SK-N-SH (cell line): ENCODE measurements around the gene ARHGEF17. TPM values are rescaled to one million over a fixed set of nuclear protein-coding genes. Genes with fewer than 3 reads are reported as not detected.

Experiments used
- CTCF ChIA-PET: fragments of 300-600, 350-600 bp; formaldehyde crosslinking; extraction: SDS; loops from one replicate; lab custom pipeline; 2021; lab: Yijun Ruan, JAX
- POLR2A ChIA-PET: fragments of 350-600 bp; sonication (Branson Sonifier 250); formaldehyde crosslinking; extraction: SDS; loops from one replicate; lab custom pipeline; 2020; ENCODE audit warnings: antibody characterized with exemption, inconsistent platforms; lab: Yijun Ruan, JAX
- DNase-seq: peaks from one replicate; pipeline ENCODE4 v3.0.0; 2012
- H2AFZ ChIP-seq: fragments of 200-600 bp; sonication (generic); 2 replicates; pipeline ENCODE4 v1.8.1; 2016; ENCODE audit warnings: antibody characterized with exemption, mild to moderate bottlenecking, low read depth
- H3F3A ChIP-seq: fragments of 200-600 bp; sonication (generic); replicated peaks from 2 replicates; pipeline ENCODE3; 2016; ENCODE audit warnings: antibody characterized with exemption, mild to moderate bottlenecking; ENCODE audit not compliant: insufficient read depth
- H3K27ac ChIP-seq, 2 experiments: fragments of 200-500 bp in 1 of 2; fragments of 200-600 bp in 1 of 2; sonication (Bioruptor generic) in 1 of 2; sonication (generic), shearing (Covaris generic) in 1 of 2; 2 replicates each; pipeline versions ENCODE4 v1.5.1 to v1.6.1; 2014 to 2016; ENCODE audit warnings: low read depth in 2 of 2, inconsistent platforms in 1 of 2, low read length in 1 of 2, mild to moderate bottlenecking in 1 of 2, mixed read lengths in 1 of 2
- H3K27me3 ChIP-seq: fragments of 200-600 bp; sonication (generic), shearing (Covaris generic); 2 replicates; pipeline ENCODE4 v1.6.1; 2016; ENCODE audit warnings: mixed run types; ENCODE audit not compliant: insufficient read depth
- H3K36me3 ChIP-seq, 2 experiments: fragments of 200-500 bp in 1 of 2; fragments of 200-600 bp in 1 of 2; sonication (Bioruptor generic) in 1 of 2; sonication (generic) in 1 of 2; replicated peaks in 1 of 2; 2 replicates each; pipeline versions ENCODE3 to v1.5.1; 2014 to 2016; ENCODE audit warnings: low read length in 1 of 2, mild to moderate bottlenecking in 1 of 2; ENCODE audit not compliant: insufficient read depth in 2 of 2, control insufficient read depth in 1 of 2
- H3K4me1 ChIP-seq, 2 experiments: fragments of 200-500 bp in 1 of 2; fragments of 200-600 bp in 1 of 2; sonication (Bioruptor generic) in 1 of 2; sonication (generic), shearing (Covaris generic) in 1 of 2; 2 replicates each; pipeline versions ENCODE4 v1.5.1 to v1.6.1; 2014 to 2016; ENCODE audit warnings: low read depth in 1 of 2, low read length in 1 of 2, mixed run types in 1 of 2; ENCODE audit not compliant: insufficient read depth in 2 of 2, control insufficient read depth in 1 of 2
- H3K4me2 ChIP-seq: fragments of 200-600 bp; sonication (generic), shearing (Covaris generic); 2 replicates; pipeline ENCODE4 v1.6.1; 2017; ENCODE audit warnings: mixed run types
- H3K4me3 ChIP-seq, 2 experiments: fragments of 200-500 bp in 1 of 2; fragments of 200-600 bp in 1 of 2; sonication (Bioruptor generic) in 1 of 2; sonication (generic), shearing (Covaris generic) in 1 of 2; 2 replicates each; pipeline versions ENCODE4 v1.5.1 to v1.8.1; 2014 to 2016; ENCODE audit warnings: low read depth in 2 of 2, inconsistent platforms in 1 of 2, low read length in 1 of 2, mild to moderate bottlenecking in 1 of 2, mixed read lengths in 1 of 2, moderate library complexity in 1 of 2
- H3K79me2 ChIP-seq: fragments of 200-600 bp; sonication (generic); 2 replicates; pipeline ENCODE4 v1.8.1; 2017; ENCODE audit warnings: mild to moderate bottlenecking; ENCODE audit not compliant: insufficient read depth
- H3K9ac ChIP-seq: fragments of 200-600 bp; sonication (generic); 2 replicates; pipeline ENCODE4 v1.6.1; 2017; ENCODE audit warnings: mixed run types
- H3K9me2 ChIP-seq: fragments of 200-600 bp; sonication (generic); 2 replicates; pipeline ENCODE4 v1.6.1; 2017; ENCODE audit warnings: mixed run types
- H3K9me3 ChIP-seq: fragments of 200-600 bp; sonication (generic); 2 replicates; pipeline ENCODE4 v1.6.1; 2017; ENCODE audit warnings: mixed run types, mild to moderate bottlenecking, moderate library complexity
- H4K20me1 ChIP-seq: fragments of 200-600 bp; sonication (generic); 2 replicates; pipeline ENCODE4 v1.6.1; 2017; ENCODE audit warnings: mild to moderate bottlenecking, mixed run types; ENCODE audit not compliant: insufficient read depth
- EZH2phosphoT487 ChIP-seq: fragments of 200-600 bp; sonication (generic); IDR thresholded peaks from 2 replicates; pipeline ENCODE4 v1.6.1; 2017; ENCODE audit warnings: low read depth, mixed run types, mild to moderate bottlenecking, antibody characterized with exemption, moderate library complexity, borderline replicate concordance
- FOXM1 ChIP-seq: IDR thresholded peaks from 2 replicates; pipeline ENCODE4 v1.4.0; 2012; ENCODE audit warnings: low read depth, mild to moderate bottlenecking
- GABPA ChIP-seq: IDR thresholded peaks from 2 replicates; pipeline ENCODE4 v1.4.0; 2012; ENCODE audit warnings: low read depth, mild to moderate bottlenecking
- IRF3 ChIP-seq: fragments of 150-350 bp; IDR thresholded peaks from 2 replicates; pipeline ENCODE4 v1.6.1; 2016; ENCODE audit warnings: mild to moderate bottlenecking, low read depth, low read length
- JUND ChIP-seq: IDR thresholded peaks from 2 replicates; pipeline ENCODE4 v1.4.0; 2012
- MEF2A ChIP-seq: IDR thresholded peaks from 2 replicates; pipeline ENCODE4 v1.4.0; 2012; ENCODE audit warnings: low read depth, borderline replicate concordance
- NFIC ChIP-seq: IDR thresholded peaks from 2 replicates; pipeline ENCODE4 v1.4.0; 2012; ENCODE audit warnings: borderline replicate concordance
- PBX3 ChIP-seq: IDR thresholded peaks from 2 replicates; pipeline ENCODE4; 2012
- RCOR1 ChIP-seq: fragments of 150-350 bp; IDR thresholded peaks from 2 replicates; pipeline ENCODE4 v1.6.1; 2017; ENCODE audit warnings: antibody characterized with exemption, low read length
- RXRA ChIP-seq: IDR thresholded peaks from 2 replicates; pipeline ENCODE4 v1.4.0; 2012; ENCODE audit warnings: low read depth, mild to moderate bottlenecking, borderline replicate concordance
- SMC3 ChIP-seq: IDR thresholded peaks from 2 replicates; pipeline ENCODE4 v1.6.1; 2012; ENCODE audit warnings: low read depth, low read length, improper control_type of control experiment
- TCF12 ChIP-seq: IDR thresholded peaks from 2 replicates; pipeline ENCODE4 v1.4.0; 2012
- TEAD4 ChIP-seq: IDR thresholded peaks from 2 replicates; pipeline ENCODE4 v1.4.0; 2012; ENCODE audit warnings: mild to moderate bottlenecking, borderline replicate concordance; ENCODE audit not compliant: insufficient read depth
- USF1 ChIP-seq: IDR thresholded peaks from 2 replicates; pipeline ENCODE4 v1.4.0; 2012; ENCODE audit warnings: low read depth, borderline replicate concordance
- USF2 ChIP-seq: fragments of 150-350 bp; IDR thresholded peaks from 2 replicates; pipeline ENCODE4 v1.6.1; 2017; ENCODE audit warnings: antibody characterized with exemption, low read length, low read depth, borderline replicate concordance
- ZBTB33 ChIP-seq: IDR thresholded peaks from 2 replicates; pipeline ENCODE4 v1.4.0; 2012; ENCODE audit warnings: low read depth, borderline replicate concordance
- WGBS: methylation state at CpG from one replicate; pipeline ENCODE4 v1.1.6; 2017; ENCODE audit warnings: low lambda C conversion rate; 5-methylcytosine and 5-hydroxymethylcytosine counted together
- polyA plus RNA-seq, 3 experiments: library from polyadenylated mRNA; depleted of rRNA; stranded (reverse); fragments of >200 nt; gene quantifications; 2 replicates each; pipeline ENCODE4 v1.2.3, GENCODE V29; 2012

Gene ARHGEF17
- polyA plus RNA-seq, 1 of the 3 experiments (the other 2 are of a cell fraction) = 45.9 TPM

GRCh38 chr11:73287400-73288101 is 20.5 kb upstream of the ARHGEF17 start (continued):
- no peak for TF ChIP-seq IRF3
- TF ChIP-seq RCOR1 = no peak
- TF ChIP-seq USF2 = no peak

- ChIA-PET CTCF (interaction anchor here (0.6 to 14.8 kb wide), 43 partner anchors 7 to 563 kb away, joined by 3 to 283 read pairs (median 9); partner anchors contain the start of genes ARHGEF17, P2RY2 and P2RY6), POLR2A (interaction anchor here (1.0 to 1.7 kb wide), 2 partner anchors 14 to 43 kb away, joined by 4 to 8 read pairs; no protein-coding TSS in a partner anchor)
- Histone ChIP-seq H3K36me3 (no peaks in the 10 kb centered on the region), H3K27me3 (no peaks in the 10 kb centered on the region), H3K9ac (peak overlapping the region; percentile 64; the same call in 1 of the 2 replicates), H3K27ac (peak overlapping the region in 1 of 2 experiments; percentile 48; a peak in 2 of 4 replicates), H3K9me3 (no peaks in the 10 kb centered on the region), H2AFZ (peak overlapping the region; percentile 80; the same call in 1 of the 2 replicates), H3F3A (no peaks in the 10 kb centered on the region), H3K4me1 (peaks cover 9 to 33% of the 10 kb centered on the region in 2 experiments), H3K4me2 (0 out of 2 replicates have a peak overlapping the region, but pooled peaks have one; percentile 40), H3K79me2 (no peaks in the 10 kb centered on the region), H4K20me1 (no peaks in the 10 kb centered on the region), H3K4me3 (no peak overlapping the region), H3K9me2 (no peaks in the 10 kb centered on the region)
- DNase-seq = no peak
- 87% methylated on average over 3 of the region's 5 CpGs for WGBS
- TF ChIP-seq MEF2A (no peak), JUND (no peak), IRF3 (no peak), EZH2phosphoT487 (no peak), FOXM1 (no peak), SMC3 (no peak), PBX3 (no peak), TCF12 (no peak), USF1 (no peak), RXRA (no peak), NFIC (no peak), TEAD4 (no peak), ZBTB33 (no peak), GABPA (no peak)
These were observed 19.7 kb upstream of the ARHGEF17 start for GRCh38 chr11:73288192-73288872.
